Thyroid gland (tissue), 4 donors: ENCODE results near the gene CUTC.

Source experiments
- POLR2A ChIP-seq, 2 donors: fragments of 450-650 bp; IDR thresholded peaks; one replicate each; pipeline ENCODE4 v1.6.1; 2017; ENCODE audit warnings: antibody characterized with exemption in 2 of 2, mild to moderate bottlenecking in 2 of 2, moderate library complexity in 1 of 2
- TF ChIP-seq, protein P1 (sequence below), 6 experiments: fragments of 200-600 bp in 3 of 6; fragments of 450-650 bp in 3 of 6; sonication (generic) in 3 of 6; IDR thresholded peaks; one replicate each; pipeline ENCODE4 v1.5.1; 2016 to 2019; ENCODE audit warnings: antibody characterized with exemption in 6 of 6, mild to moderate bottlenecking in 2 of 6, inconsistent platforms in 1 of 6, moderate library complexity in 1 of 6

DNA sequence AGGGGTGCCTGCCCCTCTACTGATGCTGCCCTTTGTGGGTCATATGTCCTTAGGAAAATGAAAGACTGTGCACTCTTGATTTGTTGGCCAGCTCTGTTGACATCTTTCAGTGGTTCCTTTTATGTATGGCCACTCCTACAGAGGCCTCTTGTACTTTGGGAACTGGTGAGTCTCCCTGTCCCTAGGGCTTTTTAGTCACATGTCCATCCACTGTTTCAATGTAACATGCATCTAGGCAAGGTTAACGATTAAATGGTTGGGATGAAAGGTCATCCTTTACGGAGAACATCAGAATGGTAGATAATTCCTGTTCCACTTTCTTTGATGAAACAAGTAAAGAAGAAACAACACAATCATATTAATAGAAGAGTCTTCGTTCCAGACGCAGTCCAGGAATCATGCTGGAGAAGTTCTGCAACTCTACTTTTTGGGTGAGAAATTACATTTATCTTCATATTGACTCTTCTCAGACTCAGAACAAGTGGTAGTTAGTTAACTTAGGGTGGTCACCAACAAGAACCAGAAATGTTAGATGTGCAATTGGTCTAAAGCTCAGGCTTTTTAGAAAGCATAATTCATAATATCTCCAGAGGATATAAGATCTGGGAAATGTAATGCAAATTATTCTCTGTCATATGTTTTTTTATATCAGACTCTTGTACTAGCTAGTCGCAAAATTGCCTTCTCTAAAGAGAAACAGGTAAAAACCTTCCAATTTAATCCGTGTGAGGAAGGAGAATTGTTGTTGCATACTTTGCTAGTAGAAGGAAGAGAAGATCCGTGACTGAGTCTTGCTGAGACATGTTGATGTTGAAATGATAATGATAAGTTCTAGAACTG is 50.6 kb downstream of the CUTC start, which contains the start of gene ABCC2:
- TF ChIP-seq POLR2A (IDR thresholded peaks at IDR 0.05) = no peak
- TF ChIP-seq, protein P1, sequence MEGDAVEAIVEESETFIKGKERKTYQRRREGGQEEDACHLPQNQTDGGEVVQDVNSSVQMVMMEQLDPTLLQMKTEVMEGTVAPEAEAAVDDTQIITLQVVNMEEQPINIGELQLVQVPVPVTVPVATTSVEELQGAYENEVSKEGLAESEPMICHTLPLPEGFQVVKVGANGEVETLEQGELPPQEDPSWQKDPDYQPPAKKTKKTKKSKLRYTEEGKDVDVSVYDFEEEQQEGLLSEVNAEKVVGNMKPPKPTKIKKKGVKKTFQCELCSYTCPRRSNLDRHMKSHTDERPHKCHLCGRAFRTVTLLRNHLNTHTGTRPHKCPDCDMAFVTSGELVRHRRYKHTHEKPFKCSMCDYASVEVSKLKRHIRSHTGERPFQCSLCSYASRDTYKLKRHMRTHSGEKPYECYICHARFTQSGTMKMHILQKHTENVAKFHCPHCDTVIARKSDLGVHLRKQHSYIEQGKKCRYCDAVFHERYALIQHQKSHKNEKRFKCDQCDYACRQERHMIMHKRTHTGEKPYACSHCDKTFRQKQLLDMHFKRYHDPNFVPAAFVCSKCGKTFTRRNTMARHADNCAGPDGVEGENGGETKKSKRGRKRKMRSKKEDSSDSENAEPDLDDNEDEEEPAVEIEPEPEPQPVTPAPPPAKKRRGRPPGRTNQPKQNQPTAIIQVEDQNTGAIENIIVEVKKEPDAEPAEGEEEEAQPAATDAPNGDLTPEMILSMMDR (IDR thresholded peaks at IDR 0.05) = no peak
